ENCODE data around the gene BCAP31.
"Not testable (repeated sequence)": the region's sequence is repeated elsewhere in the genome, so short reads cannot be mapped to it uniquely, and the experiment has no call there.

The BCAP31 gene

DNA sequence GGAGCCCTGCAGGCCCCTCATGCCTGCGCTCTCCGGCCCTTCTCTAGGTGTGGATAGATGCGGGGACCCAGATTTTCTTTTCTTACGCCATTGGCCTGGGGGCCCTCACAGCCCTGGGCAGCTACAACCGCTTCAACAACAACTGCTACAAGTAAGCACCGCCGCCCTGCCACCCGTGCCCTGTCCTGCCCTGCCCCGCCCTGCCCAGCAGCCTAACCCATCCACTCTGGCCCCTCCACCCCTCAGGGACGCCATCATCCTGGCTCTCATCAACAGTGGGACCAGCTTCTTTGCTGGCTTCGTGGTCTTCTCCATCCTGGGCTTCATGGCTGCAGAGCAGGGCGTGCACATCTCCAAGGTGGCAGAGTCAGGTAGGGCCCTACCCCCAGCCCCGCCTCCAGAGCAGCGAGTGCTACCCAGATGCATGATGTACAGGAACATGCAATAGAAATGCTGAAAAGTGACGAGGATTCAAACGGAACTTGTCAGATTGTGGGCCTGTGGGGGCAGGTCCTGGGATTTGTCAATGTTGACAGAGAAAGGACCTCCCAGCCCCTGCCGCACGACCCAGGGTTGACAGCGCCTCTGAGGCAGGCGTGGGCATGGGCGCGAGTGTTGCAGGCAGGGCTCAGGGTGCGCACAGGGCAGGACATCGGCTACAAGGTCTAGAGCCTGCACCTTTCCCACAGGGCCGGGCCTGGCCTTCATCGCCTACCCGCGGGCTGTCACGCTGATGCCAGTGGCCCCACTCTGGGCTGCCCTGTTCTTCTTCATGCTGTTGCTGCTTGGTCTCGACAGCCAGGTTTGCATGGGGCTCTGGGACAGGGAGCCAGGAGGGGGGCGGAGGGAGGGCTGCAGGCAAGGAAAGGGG lies 30.7 kb downstream of the BCAP31 start:
- no peak for DNase-seq (ENCODE audit: low read depth)

DNA sequence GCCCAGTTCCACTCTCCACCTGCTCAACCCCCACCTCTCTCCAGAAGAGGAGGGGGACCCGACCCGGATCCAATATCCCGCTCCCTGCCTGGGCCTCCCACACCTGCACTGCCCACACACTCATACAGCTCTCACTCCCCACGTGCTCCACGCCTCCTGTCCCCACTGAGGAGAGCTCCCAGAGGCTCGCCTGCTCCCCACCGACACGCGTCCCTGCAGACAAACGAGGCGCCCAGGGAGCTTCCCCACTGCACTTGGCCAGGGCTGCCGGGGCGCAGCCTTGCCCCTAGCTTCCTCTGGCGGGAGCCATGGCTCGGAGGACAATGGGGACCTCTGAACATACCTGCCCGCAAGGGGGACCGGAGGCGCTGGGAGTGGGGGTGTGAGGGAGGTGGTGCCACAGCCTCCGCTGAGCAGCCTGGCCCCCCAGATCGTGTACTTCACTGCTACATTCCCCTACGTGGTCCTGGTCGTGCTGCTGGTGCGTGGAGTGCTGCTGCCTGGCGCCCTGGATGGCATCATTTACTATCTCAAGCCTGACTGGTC lies 31.5 kb downstream of the BCAP31 start:
- no peak for DNase-seq (ENCODE audit: low read depth)

DNA sequence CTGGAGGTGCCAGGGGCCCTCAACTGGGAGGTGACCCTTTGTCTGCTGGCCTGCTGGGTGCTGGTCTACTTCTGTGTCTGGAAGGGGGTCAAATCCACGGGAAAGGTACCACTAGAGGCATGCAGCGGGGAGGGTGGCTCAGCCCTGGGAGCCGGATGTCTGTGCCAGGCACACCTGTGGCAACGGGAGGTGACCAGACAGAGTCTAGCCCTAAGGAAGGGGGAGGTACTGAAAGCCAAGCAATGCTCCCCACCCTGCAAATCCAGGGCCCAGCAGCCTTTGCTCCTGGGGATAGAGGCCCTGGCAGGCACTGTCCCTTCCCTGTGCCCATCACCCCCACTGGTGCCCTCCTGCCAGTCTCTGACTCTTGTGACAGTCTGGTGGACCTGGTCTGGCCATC lies 32.2 kb downstream of the BCAP31 start:
- DNase-seq (ENCODE audit: low read depth), result no peak

DNA sequence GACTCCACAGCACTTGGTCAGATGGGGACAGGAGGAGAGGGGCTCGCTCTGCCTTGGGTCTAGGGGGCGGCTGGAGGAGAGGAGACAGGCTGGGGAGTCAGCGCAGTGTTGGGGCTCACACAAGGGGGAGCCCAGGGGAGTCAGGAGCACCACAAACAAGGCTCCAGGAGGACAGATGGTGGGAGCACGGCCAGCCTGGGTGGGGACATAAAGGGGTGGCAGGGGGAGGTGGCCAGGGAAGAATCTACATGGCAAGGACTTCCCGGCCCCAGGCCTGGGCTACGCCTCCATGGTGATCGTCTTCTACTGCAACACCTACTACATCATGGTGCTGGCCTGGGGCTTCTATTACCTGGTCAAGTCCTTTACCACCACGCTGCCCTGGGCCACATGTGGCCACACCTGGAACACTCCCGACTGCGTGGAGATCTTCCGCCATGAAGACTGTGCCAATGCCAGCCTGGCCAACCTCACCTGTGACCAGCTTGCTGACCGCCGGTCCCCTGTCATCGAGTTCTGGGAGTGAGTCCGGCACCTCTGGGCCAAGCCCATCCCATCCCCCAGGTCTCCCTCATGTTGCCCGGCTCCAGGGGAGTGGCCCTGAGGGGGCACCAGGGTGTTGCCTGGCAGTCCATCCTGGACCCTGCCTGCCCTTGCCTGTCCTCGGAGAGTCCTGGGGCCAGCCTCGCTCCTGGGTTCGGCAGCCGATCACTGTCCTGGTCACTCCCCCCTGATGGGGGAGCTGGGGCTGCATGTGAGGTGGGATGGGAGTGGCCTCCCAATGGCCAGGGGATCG lies 33.0 kb downstream of the BCAP31 start:
- not testable (repeated sequence) for DNase-seq (ENCODE audit: low read depth)

DNA sequence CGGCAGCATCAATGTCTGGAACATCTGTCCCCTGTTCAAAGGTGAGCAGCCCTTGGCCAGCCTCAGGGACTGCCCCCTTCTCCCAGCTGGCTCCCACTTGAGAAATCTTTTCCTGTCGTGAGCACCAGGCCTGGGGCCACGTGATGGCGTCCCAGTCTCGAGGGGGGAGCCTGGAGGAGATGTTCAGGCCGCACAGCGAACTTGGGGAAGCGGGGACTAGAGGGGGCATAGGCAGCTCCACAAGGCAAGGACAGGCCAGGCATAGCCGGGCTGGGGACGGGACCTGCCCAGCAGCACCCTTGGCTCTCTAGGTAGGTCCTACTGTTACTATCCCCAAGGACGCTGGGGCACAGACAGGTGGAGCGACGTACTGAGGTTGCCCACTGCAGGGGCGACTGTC lies 33.7 kb downstream of the BCAP31 start:
- DNase-seq (ENCODE audit: low read depth), result no peak

DNA sequence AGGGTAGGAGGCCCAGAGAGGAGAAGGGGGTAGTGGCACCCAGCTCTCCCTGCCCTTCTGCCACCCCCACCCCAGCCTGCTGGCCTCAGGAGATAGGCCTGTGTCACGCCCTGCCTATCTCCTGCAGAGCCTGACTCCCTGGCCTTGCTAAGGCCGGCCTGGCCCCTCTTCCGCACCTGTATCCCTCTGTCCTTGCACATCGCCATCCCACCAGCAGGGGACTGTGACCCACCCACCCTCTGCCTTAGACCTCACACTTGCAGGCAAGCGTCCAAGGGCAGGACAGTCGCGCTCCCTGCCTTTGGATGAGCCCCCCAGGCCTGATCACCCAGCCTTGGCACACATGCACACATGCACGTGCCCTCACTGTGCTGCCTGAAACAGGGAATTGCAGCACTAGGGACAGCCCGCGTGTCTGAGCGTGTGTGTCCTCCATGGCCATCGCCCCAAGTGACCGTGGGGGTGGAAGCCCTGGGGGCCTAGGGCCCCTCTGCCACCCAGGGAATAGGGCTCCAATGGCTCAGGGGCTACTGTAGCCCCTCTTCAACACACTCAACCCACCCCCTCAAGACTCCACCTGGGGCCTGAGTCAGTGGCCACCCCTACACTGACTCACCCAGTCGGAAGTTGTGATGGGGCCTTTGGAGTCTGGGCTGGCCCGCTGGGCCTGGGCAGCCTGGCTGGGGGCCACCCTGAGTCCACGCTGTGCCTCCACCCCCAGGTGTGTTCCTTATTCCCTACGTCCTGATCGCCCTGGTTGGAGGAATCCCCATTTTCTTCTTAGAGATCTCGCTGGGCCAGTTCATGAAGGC lies 34.3 kb downstream of the BCAP31 start:
- no peak for DNase-seq (ENCODE audit: low read depth)

DNA sequence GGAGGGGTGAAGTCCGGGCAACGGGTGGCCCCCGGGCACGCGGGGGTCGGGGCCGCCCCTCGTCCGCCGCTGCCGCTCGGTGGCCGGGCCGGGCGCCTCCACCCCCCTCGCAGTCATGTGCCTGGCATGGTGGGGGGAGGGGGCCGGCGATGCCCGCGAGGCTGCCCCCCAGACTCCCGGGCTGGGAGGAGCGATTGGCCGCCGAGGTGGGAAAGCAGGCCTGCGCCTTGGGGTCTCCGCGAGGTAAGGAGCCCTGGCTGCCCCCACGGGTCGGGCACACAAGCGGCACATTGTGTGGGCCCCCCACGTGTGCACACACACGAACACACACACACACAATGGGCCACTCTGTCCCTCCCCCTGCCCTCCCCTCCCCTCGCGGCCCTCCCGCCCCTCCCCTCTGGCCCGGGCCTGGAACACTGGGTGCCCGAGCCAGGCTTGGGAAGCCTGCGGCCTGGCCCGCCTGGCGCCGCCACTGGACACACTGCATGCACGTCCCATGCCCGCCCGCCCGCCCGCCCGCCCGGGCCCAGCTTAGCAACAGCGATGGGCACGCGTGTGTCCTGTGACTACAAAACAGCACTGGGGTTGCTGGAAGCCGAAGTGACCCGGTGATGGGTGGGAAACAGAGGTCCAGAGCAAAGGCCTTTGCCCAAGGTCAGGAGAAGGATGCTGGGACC lies 35.1 kb downstream of the BCAP31 start:
- no peak for DNase-seq (ENCODE audit: low read depth)

DNA sequence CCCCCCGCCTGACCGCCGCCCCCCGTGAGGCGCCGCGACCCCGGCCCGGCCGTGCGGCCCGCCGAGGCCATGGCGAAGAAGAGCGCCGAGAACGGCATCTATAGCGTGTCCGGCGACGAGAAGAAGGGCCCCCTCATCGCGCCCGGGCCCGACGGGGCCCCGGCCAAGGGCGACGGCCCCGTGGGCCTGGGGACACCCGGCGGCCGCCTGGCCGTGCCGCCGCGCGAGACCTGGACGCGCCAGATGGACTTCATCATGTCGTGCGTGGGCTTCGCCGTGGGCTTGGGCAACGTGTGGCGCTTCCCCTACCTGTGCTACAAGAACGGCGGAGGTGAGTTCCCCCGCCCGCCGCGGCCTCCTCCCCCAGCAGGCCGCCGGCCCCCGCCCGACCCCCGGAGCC lies 35.7 kb downstream of the BCAP31 start:
- no peak for DNase-seq (ENCODE audit: low read depth)

DNA sequence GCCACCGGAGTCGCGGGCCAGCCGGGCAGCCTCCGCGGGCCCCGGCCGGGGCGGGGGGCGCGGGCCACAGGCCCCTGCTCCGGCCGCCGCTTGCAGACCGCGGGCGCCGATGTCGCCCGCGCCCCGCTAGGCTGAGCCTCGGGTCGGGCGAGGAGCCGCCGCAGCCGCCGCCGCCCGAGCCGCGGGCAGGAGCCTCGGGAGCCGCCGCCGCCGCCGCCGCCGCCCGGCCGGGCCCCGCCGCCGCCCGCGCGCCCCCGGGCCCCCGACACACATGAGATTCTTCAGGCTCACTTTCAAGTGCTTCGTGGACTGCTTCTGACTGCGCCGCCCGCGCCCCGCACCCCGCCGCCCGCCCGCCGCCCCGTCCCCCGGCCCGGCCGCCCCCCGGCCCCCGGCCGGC lies 36.1 kb downstream of the BCAP31 start:
- DNase-seq (ENCODE audit: low read depth), result no peak

DNA sequence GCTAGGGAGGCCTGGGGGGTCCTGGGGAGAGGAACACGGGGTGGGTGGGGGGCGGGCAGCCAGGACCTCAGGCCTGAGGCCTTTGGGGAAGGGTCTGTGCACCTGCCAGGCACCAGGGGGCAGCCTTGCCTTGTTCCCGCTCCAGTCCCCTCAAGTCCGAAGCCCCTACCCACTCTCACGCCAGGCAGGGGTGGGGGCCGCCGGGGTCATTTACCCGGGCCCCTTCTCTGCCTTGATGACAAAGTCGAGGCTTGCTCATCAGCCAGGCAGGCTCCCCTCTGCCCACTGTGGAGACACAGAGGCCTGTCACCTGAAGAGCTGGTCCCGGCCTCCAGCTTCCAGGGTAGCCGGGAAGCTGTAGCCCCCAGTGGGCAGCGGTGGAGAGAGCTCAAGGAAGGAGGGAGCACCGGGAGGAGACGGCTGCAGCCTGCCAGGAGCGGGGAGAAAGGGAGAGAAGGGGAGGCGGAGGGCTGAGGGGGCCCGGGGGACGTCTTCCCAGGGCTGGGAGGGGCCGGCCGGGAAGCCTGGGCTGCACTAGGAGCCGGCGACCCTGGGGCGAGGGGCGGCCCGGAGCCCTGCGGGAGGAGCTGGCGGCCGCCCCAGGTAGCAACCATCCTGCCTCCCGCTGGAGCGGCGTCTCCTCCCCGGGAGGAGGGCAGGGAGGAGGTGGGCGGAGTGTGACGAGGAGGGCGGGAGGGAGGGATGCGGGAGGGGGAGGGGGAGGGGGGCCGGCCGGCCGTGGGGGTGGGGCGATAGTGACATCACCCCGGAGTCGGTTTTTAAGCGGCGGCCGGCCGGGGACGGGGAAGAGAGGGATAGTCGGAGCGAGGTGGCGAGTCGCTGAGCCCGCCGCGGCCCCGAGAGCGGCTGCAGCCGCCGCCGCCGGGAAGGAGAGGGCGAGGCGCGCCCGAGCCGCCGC lies 36.8 kb downstream of the BCAP31 start, which contains the start of gene SLC6A8:
SLC6A8 (plus strand) TSS at position 806 of the 919 bp plus-strand sequence. CDS start 649 bp downstream, outside the sequence.
- DNase-seq (ENCODE audit: low read depth), result peak; percentile 24

DNA sequence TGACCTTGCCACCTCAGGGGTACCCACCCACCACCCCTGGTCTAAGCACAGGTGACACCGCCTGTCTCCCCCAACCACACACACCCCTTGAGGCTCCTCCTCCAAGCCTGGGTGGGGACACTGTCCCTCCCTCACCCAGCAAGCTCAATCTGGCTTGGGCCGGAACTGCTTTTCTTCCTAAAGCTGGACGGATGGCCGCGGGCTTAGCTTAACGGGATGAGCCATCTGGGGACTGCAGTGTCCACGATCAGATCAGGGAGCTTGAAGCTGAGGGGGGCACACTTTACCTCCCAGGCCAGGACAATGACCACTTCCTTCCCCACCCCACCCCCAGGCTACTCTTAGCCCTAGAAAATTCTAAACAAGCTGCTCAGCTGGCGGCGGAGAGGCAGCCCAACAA lies 37.5 kb downstream of the BCAP31 start:
- no peak for DNase-seq (ENCODE audit: low read depth)

DNA sequence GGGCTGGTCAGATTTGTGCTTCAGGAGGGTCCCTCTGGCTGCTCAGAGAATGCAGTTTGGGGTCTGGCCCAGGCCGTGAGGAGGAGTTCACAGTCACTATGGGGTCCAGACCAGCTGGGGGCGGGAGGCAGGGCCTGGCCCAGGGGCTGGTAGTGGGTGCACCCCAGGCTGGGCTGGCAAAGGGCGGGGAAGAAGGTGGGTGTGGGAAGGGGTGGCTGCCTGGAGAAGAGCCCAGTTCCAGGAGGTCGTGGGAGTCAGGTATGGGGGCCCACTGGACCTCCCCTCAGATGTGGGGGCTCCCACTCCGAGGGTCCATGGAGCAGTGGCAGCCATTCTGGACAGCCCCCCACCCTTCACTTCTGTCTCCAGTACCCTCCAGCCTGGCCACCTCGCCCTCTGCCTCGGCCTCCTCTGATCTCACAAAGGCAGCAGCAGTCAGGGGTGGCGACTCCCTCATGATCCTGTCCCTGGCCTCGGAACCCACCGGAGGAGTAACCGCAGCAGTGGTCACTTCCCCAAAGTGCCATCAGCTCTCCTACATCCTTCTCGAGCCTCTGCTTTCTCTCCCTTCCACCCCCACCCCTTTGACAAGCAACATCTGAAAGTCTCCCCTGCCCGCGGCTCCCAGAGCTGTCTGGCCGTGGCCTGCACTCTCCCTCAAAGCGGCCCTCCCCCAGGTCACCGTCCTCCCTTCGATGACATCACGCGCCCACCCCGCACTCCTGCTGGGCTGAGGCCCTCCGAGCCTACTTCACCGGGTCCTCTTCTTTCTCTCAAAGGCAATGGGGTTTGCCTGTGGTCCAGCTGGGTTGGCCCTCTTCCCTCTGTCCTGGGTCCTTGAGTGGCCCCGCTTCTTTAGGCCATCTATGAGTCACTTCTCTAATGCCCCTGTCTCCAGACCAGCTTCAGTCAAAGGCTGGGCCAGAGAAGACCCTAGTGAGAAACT lies 38.2 kb downstream of the BCAP31 start:
- no peak for DNase-seq (ENCODE audit: low read depth)

DNA sequence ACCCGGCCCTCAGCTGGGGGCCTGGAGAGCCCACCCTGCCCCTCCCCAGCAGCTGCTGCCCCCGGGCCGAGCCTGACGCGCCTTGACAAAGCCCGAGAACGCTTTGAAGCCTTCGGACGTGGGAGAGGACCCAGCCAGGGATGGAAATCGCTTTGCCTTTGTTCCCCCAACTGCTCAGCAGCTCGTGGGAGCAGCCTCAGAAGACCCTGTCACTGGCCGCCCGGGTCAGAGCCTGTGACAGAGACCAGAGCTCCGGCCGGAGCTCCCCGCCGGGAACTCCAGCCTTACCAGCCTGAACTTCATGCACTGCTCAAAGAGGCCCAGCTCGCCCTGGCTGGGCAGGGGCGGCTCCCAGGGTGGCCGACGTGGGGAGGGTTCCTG lies 39.0 kb downstream of the BCAP31 start:
- no peak for DNase-seq (ENCODE audit: low read depth)

DNA sequence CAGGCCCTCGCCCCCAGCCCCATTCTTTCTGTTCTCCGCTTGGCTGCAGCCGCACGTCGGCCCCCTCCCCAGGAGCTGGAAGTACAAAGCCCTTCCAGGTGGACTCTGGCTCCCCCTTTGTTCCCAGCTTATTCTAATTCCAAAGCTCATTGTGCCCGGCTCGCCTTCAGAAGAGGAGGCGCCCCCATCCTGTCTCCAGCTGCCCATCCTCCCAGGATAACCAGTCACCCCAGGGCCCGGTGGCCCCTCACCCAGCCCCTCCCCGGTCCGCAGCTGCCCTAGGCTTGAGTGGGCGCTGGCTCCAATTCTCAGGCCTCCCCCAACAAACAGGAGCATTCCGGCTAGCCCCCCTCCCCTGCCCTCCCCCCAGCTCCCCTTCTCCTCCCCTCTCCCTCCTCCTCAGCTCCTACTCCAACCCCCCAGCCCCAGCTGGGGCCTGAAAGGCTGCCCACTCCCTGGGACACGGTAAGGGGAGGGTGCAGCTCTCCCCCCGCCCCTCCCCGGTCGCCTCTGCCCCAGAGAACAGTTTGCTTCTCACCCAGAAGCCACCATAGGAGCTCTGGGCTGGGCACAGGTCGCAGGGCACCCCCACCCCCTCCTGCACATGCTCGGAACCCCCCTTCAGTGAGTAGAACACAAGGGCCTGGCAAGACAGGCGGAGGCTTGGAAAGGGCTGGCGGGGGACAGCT lies 39.6 kb downstream of the BCAP31 start:
- no peak for DNase-seq (ENCODE audit: low read depth)

DNA sequence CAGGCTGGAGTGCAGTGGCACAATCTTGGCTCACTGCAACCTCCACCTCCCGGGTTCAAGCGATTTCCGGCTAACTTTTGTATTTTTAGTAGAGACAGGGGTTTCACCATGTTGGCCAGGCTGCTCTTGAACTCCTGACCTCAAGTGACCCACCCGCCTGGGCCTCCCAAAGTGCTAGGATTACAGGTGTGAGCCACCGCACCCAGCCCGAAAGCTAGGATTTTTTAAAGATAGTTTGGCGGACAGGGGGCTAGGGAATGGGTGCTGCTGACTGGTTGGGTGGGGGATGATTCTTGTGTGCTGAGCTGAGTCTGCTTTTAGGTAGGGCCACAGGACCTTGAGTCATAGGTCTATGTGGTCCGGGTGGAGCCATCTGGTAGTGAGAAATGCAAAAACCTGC lies 40.7 kb downstream of the BCAP31 start:
- not testable (repeated sequence) for DNase-seq (ENCODE audit: low read depth)

DNA sequence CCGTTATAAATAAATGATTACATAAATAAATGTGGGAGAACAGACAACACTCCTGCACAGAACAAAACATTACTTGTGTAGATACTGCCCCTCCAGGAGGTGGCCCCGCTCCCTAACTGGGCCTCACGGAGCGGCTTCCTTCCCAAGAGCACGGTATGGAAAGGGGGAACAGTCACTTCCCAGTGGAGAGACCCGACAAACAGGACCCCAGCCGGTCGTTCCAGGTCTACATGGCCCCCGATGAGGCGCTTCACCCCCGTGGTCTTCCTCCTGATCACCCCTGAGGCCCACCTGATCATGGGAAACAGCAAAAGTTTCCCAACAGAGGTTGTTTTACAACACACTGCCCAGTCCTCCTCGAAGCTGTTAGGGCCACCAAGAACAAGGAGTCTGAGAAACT lies 43.0 kb downstream of the BCAP31 start:
- no peak for DNase-seq (ENCODE audit: low read depth)

DNA sequence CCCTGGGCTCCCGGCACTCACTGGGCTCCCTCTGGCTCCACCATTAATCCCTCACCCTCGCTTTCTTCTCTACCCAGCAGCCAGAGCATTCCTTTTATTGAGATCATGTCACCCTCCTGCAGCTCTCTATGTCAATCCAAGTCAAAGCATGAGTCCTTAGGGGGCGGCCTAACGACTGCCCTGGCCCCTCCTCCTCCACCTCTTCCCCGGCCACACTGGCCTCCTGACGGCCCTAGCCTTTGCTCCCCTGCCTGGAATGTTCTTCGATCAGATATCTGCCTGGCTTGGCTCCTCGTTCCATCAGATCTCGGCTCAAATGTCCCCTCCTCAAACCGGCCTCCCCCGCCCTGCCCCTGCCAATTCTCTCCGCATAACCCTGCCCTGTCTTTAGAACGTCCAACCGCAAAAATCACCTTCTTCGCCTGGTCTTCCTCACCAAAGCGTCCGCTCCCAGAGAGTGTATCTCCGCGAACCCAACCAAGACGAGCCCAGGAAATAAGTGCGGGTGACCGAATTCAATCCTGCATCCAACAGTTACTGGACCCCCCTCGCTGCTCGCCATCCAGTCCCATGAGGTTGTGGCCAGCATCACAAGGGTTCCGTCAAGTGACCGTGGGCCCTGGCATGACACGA lies 49.9 kb downstream of the BCAP31 start:
- no peak for DNase-seq (ENCODE audit: low read depth)
